HFF-Myc (cell line): ENCODE measurements around the gene SCIN.
"Not testable (repeated sequence)": the region's sequence is repeated elsewhere in the genome, so short reads cannot be mapped to it uniquely, and the experiment has no call there.

Experiments used
- DNase-seq: peaks from one replicate; pipeline ENCODE4 v3.0.0-alpha.2; 2011; ENCODE audit warnings: low read depth; ENCODE audit errors: extremely low read depth
- H3K4me3 ChIP-seq: replicated peaks from 2 replicates; pipeline ENCODE4 v1.5.1; 2011; ENCODE audit warnings: low read depth, mild to moderate bottlenecking, control low read depth, low read length
- CTCF ChIP-seq: IDR thresholded peaks from 2 replicates; pipeline ENCODE4 v1.5.1; 2012; ENCODE audit warnings: mild to moderate bottlenecking, low read depth, low read length, control low read depth; ENCODE audit errors: missing control alignments

Gene SCIN

GRCh38 chr7:12570534-12571461 is at the start of gene SCIN:
Gene SCIN (plus strand): TSS chr7:12570720. CDS start chr7:12570787, 67 bp downstream.
- TF ChIP-seq CTCF = no peak
- no peak for DNase-seq
- H3K4me3 ChIP-seq = no peak within 1 kb of the TSS

GRCh38 chr7:12524794-12525386 is 45.6 kb upstream of the SCIN start:
- no peak for TF ChIP-seq CTCF
- no peak overlapping the region for H3K4me3 ChIP-seq
- peak; percentile 31 for DNase-seq

DNA sequence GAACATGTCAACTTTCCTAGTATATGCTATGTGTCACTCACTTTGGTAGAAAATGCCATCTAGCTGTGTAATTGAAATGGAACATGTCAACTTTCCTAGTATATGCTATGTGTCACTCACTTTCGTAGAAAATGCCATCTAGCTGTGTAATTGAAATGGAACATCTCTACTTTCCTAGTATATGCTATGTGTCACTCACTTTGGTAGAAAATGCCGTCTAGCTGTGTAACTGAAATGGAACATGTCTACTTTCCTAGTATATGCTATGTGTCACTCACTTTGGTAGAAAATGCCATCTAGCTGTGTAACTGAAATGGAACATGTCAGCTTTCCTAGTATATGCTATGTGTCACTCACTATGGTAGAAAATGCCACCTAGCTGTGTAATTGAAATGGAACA is 43.8 kb upstream of the SCIN start:
- DNase-seq, H3K4me3 ChIP-seq: not testable (repeated sequence)

DNA sequence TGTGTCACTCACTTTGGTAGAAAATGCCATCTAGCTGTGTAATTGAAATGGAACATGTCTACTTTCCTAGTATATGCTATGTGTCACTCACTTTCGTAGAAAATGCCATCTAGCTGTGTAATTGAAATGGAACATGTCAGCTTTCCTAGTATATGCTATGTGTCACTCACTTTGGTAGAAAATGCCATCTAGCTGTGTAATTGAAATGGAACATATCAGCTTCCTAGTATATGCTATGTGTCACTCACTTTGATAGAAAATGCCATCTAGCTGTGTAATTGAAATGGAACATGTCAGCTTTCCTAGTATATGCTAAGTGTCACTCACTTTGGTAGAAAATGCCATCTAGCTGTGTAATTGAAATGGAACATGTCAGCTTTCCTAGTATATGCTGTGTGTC is 42.9 kb upstream of the SCIN start:
- H3K4me3 ChIP-seq, DNase-seq: not testable (repeated sequence)

DNA sequence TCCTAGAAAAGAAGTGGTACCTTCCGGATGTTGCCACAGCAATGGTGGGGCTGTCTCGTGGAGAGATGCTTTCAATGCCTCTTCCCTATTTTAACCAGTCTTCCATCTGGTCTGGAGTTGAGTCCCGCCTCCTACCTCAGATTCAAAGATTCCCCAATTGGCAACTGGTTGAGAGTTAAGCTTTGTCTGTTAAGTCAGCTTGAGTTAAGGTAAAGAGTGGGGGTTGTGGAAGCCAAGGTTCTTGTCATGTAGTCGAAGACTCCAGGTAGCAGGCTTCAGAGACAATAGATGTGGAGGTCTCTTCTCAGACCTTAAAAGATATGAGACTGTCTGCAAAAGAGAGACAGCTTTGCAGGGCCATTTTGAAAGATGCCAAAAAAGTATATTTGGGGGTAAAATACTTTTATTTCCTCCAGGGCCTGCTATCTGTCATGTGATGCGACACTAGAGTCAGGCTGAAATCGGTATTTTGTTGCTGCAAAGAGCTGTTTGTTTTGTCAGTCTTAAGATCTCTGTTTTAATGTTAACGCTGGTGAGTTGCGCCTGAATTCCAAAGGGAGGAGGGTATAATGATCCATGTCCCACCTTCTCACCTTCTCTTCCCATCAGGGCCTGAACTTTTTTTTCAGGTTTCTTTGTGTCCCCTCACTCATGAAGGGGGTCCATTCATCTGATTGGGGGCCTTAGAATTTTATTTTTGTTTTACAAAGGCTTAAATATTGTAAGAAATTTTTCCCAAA is 40.4 kb upstream of the SCIN start:
- TF ChIP-seq CTCF = no peak
- DNase-seq = no peak

DNA sequence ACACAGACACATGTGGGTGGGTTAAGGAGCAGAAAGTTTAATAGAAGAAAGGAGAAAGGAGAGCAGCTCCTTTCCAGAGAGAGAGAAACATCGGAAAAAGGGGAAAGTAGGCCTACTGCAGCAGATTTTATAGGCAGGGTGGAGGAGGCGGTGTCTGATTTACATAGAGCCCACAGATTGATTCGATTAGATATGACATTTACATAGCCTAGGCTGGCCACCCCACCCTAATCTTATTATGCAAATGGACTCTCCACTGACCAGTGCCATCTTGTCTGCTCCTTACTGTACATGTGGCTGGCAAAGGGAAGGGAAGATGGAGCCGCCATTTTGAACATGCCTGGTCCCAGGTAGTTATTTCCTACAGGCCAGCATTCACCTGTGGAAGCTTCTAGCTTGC is 38.7 kb upstream of the SCIN start:
- no peak overlapping the region for H3K4me3 ChIP-seq
- no peak for DNase-seq
- TF ChIP-seq CTCF = no peak

More for the DNA sequence above, 40.4 kb upstream of the SCIN start:
- H3K4me3 ChIP-seq = no peak overlapping the region

GRCh38 chr7:12534046-12534445 is 36.5 kb upstream of the SCIN start:
- no peak for DNase-seq
- TF ChIP-seq CTCF = no peak
- no peak overlapping the region for H3K4me3 ChIP-seq
